Kidney (tissue), 14 donors: ENCODE measurements around the gene CASP9. TPM values are rescaled to one million over a fixed set of nuclear protein-coding genes. Genes with fewer than 3 reads are reported as not detected.
A peak's percentile ranks its signal among the peaks of the same experiment; 100 is the strongest.

Experiments used
- DNase-seq, 5 donors: peaks; one replicate each; pipeline ENCODE4 v3.0.0-alpha.2; 2013 to 2020
- FAIRE-seq: peaks from 2 replicates; lab custom pipeline; 2012; peaks lifted over from hg19 to GRCh38; lab: Jason Lieb, UNC
- H3K27ac ChIP-seq, 2 donors: one replicate each; pipeline ENCODE4 v1.7.0; 2013; ENCODE audit warnings: low read depth in 2 of 2, low read length in 2 of 2, inconsistent platforms in 1 of 2
- H3K27me3 ChIP-seq: one replicate; pipeline ENCODE4 v1.7.1; 2013; ENCODE audit warnings: low read length, inconsistent platforms; ENCODE audit not compliant: control insufficient read depth, insufficient read depth
- H3K36me3 ChIP-seq, 3 donors: one replicate each; pipeline versions ENCODE4 v1.7.0 to v1.7.1; 2013; ENCODE audit warnings: low read length in 3 of 3, control low read depth in 1 of 3, inconsistent platforms in 1 of 3; ENCODE audit not compliant: insufficient read depth in 3 of 3, control insufficient read depth in 2 of 3
- H3K4me1 ChIP-seq, 3 donors: one replicate each; pipeline versions ENCODE4 v1.7.0 to v1.7.1; 2013; ENCODE audit warnings: low read length in 3 of 3, inconsistent platforms in 1 of 3, low read depth in 1 of 3; ENCODE audit not compliant: control insufficient read depth in 2 of 3, insufficient read depth in 2 of 3
- H3K4me3 ChIP-seq, 3 donors: one replicate each; pipeline versions ENCODE4 v1.7.0 to v1.8.1; 2013; ENCODE audit warnings: low read length in 3 of 3, control low read depth in 1 of 3, inconsistent platforms in 1 of 3
- H3K9ac ChIP-seq, 3 donors: one replicate each; pipeline versions ENCODE4 v1.7.0 to v1.7.1; 2013; ENCODE audit warnings: low read length in 3 of 3, control low read depth in 1 of 3, inconsistent platforms in 1 of 3
- H3K9me3 ChIP-seq, 3 donors: one replicate each; pipeline versions ENCODE4 v1.7.0 to v1.7.1; 2013; ENCODE audit warnings: low read length in 3 of 3, control low read depth in 1 of 3, inconsistent platforms in 1 of 3; ENCODE audit not compliant: control insufficient read depth in 2 of 3, insufficient read depth in 1 of 3
- intact Hi-C: fragments of 100-400 bp; cut with DNase I; formaldehyde crosslinking; loops from one replicate; pipeline ENCODE4 v1.11.1; 2022
- polyA plus RNA-seq: library from polyadenylated mRNA; stranded (reverse); fragments of 350-450 nt; fragmentation: Illumina TruSeq; extraction: RNeasy Lipid Tissue Mini Kit (QIAGEN cat#74804); gene quantifications from one replicate; pipeline ENCODE4 v1.2.3, GENCODE V29; 2014; ENCODE audit warnings: low read depth, low replicate concordance; ENCODE audit not compliant: insufficient read depth
- total RNA-seq: library from RNA; stranded (reverse); fragmentation: NEBNext Ultra II Directional; extraction: Animal tissue kit (Norgen Biotek cat#: 25700); gene quantifications from one replicate; pipeline ENCODE4 v1.2.1, GENCODE V29; 2021
- TF ChIP-seq, protein P1 (sequence below): IDR thresholded peaks from 3 replicates; pipeline ENCODE4 v1.5.1; 2012; ENCODE audit warnings: mild to moderate bottlenecking, moderate library complexity, borderline replicate concordance; ENCODE audit not compliant: insufficient read depth; ENCODE audit errors: extremely low read depth
- donor health status: control.
- donor health status: control.
- donor health status: control.
- donor health status: control.
- donor health status: control.
- donor health status: DM: yes; HTN: yes; CAD: no.
- donor health status: Normal renal cell carcinoma (clear cell type).

The CASP9 gene
- total and polyA plus RNA-seq, 2 donors from 2014 or later: 18.2 to 20.1 TPM

DNA sequence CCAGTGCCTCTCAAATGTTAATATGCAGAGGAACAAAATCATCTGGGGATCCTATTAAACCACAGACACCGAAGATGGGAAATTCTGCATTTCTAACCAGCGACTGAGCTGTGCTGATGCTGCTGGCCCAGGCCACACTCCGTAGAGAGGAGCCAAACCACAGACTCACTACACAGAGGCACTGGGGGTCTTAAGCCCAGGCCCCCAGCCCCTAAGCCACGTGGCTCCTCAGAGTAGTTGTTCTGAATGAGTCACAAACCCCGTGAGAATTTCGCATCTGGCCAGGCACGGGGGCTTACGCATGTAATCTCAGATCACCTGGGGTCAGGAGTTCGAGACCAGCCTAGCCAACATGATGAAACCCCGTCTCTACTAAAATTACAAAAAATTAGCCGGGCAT, 70.3 kb downstream of the CASP9 start:
- FAIRE-seq: no peak
- Histone ChIP-seq H3K27ac (no peak overlapping the region), H3K27me3 (no peaks in the 10 kb centered on the region), H3K9ac (no peak overlapping the region), H3K9me3 (no peaks in the 10 kb centered on the region), H3K4me3 (no peak overlapping the region), H3K4me1 (no peaks in the 10 kb centered on the region), H3K36me3 (no peaks in the 10 kb centered on the region)
- intact Hi-C loops: no loop called here
- TF ChIP-seq, protein P1, sequence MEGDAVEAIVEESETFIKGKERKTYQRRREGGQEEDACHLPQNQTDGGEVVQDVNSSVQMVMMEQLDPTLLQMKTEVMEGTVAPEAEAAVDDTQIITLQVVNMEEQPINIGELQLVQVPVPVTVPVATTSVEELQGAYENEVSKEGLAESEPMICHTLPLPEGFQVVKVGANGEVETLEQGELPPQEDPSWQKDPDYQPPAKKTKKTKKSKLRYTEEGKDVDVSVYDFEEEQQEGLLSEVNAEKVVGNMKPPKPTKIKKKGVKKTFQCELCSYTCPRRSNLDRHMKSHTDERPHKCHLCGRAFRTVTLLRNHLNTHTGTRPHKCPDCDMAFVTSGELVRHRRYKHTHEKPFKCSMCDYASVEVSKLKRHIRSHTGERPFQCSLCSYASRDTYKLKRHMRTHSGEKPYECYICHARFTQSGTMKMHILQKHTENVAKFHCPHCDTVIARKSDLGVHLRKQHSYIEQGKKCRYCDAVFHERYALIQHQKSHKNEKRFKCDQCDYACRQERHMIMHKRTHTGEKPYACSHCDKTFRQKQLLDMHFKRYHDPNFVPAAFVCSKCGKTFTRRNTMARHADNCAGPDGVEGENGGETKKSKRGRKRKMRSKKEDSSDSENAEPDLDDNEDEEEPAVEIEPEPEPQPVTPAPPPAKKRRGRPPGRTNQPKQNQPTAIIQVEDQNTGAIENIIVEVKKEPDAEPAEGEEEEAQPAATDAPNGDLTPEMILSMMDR: no peak
- DNase-seq: no peak

DNA sequence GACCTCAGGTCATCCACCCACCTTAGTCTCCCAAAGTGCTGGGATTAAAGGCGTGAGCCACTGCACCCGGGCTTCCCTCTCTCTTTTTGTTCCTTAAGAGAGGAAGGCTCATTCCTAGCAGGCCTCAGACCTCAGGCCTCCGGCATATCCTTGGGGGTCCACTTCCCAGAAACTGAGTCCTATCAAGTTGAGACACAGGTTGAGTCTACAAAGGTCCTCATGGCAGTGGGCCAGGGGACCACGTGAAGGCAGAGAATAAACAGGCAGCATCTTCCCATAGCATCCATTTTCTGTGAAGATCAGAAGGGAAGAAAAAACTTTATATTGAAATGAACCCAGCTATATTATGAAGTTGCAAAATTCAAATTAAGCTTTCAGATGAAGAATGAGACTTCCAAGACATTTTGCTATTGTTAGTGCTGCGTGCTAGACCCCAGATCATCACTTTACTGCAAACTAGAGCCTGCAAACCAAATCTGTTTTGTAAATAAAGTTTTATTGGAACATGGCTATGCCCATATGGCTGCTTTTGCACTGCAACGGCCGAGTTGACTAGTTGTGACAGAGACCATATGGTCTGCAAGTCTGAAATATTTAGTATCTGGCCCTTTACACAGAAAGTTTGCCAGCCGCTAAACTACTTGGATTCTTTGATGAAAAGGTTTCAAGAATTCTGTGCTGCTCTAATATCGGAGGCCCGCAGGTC, 71.0 kb downstream of the CASP9 start:
- no peaks in the 10 kb centered on the region for H3K9me3 ChIP-seq
- FAIRE-seq: no peak
- H3K4me3 ChIP-seq: no peak overlapping the region

DNA sequence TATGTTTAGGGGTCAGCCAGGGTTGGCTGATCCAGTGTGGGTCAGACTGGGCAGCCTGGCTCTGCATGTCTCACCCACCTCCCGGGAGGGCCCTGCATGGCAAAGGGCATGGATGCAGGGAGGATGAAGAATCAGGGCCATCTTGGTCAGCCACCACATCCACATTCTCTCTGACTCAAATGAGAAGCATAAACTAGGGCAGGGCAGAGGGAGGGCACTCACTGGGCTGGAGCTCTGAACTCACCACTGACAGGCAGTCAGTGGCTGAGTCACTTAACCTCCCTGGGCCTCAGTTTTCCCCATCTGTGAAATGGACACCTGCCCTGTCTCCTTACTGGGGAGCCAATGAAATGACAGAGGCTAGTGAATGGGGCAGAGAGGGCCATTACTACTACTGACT, 71.8 kb downstream of the CASP9 start:
- Histone ChIP-seq H3K27ac (no peak overlapping the region), H3K36me3 (no peaks in the 10 kb centered on the region), H3K4me1 (no peaks in the 10 kb centered on the region), H3K27me3 (no peaks in the 10 kb centered on the region), H3K9ac (no peak overlapping the region), H3K4me3 (no peak overlapping the region), H3K9me3 (no peaks in the 10 kb centered on the region)
- DNase-seq (no peak), FAIRE-seq (no peak)
- intact Hi-C loops: no loop called here
- TF ChIP-seq, protein P1: no peak

More for the DNA sequence above, 71.0 kb downstream of the CASP9 start:
- Histone ChIP-seq H3K27ac (no peak overlapping the region), H3K36me3 (no peaks in the 10 kb centered on the region), H3K9ac (no peak overlapping the region), H3K27me3 (no peaks in the 10 kb centered on the region), H3K4me1 (no peaks in the 10 kb centered on the region)
- intact Hi-C loops: no loop called here
- TF ChIP-seq, protein P1: no peak
- DNase-seq: peak in 1 of 5 donors; percentile 32
